GM21619 (cell line): ENCODE data around the gene ZNF141.
"Not testable (repeated sequence)": the region's sequence is repeated elsewhere in the genome, so short reads cannot be mapped to it uniquely, and the experiment has no call there.

Experiments used
- ATAC-seq: cut with Tn5 transposase; IDR thresholded peaks from one replicate; pipeline ENCODE4 v1.9.1; 2021; ENCODE audit not compliant: unreplicated experiment

ZNF141 gene

GRCh38 chr4:384311-385010 is 46.8 kb downstream of the ZNF141 start:
- ATAC-seq, result no peak

GRCh38 chr4:385934-386707 is 48.5 kb downstream of the ZNF141 start:
- no peak for ATAC-seq

GRCh38 chr4:386708-387105 is 49.1 kb downstream of the ZNF141 start:
- no peak for ATAC-seq

GRCh38 chr4:404006-404405 is 66.4 kb downstream of the ZNF141 start:
- no peak for ATAC-seq

GRCh38 chr4:408321-408720 is 70.7 kb downstream of the ZNF141 start:
- not testable (repeated sequence) for ATAC-seq

GRCh38 chr4:422587-422986 is 85.0 kb downstream of the ZNF141 start:
- ATAC-seq, result no peak
